ENCODE measurements around the gene CDKN2D.

DNA sequence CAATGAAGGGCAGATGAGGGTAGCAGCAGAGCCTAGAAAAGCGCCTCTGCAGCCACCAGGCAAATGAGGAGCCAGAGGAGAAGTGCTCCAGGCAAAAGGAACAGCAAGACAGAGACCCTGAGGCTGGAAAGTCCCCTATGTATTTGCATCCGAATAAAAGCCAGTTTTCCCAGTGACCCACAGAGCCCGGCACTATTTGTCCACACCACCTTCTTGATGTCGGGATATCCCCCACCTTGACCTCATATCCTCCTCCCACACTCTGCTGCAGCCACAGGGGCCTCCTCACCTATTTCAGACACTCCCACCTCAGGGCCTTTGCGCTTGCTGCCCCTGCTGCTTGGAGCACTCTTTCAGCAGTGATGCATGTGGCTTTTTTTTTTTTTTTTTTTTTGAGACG, 18.4 kb downstream of the CDKN2D start:
- TF ChIP-seq CREB1 (CRISPR knock-in tag; IDR thresholded peaks at IDR 0.05) (no peak), IRF1 (CRISPR knock-in tag; IDR thresholded peaks at IDR 0.05) (no peak), JUN (CRISPR knock-in tag; IDR thresholded peaks at IDR 0.05) (no peak), HMGA2 (CRISPR knock-in tag; IDR thresholded peaks at IDR 0.05) (no peak), ETV6 (CRISPR knock-in tag; IDR thresholded peaks at IDR 0.05) (no peak)

Data from WTC11 (cell line).